ENCODE measurements around the gene TRMT5.

Gene TRMT5

GRCh38 chr14:60922050-60922449 lies 58.8 kb downstream of the TRMT5 start:
- no peak for TF ChIP-seq CTCF (IDR thresholded peaks at IDR 0.05)
- Histone ChIP-seq H3K9me3 (no peaks in the 10 kb centered on the region), H3K4me1 (ENCODE audit: control insufficient read depth in 1 of 2, insufficient read depth in 1 of 2, low read depth in 1 of 2, low read length in 1 of 2) (no peaks in the 10 kb centered on the region), H3K27me3 (no peaks in the 10 kb centered on the region), H3K27ac (no peak overlapping the region), H3K36me3 (no peaks in the 10 kb centered on the region), H3K4me3 (ENCODE audit: low read depth in 1 of 2, low read length in 1 of 2) (no peak overlapping the region)

Data from neutrophil (primary cell).